PC-3 (cell line): ENCODE measurements around the gene MRPL51. TPM values are rescaled to one million over a fixed set of nuclear protein-coding genes. Genes with fewer than 3 reads are reported as not detected.
"Not testable (repeated sequence)": the region's sequence is repeated elsewhere in the genome, so short reads cannot be mapped to it uniquely, and the experiment has no call there.

ENCODE experiments used
- ATAC-seq: fragments of 200-7000 bp; cut with Tn5 transposase; 2 replicates; pipeline ENCODE4 v1.9.1; 2020; ENCODE audit warnings: mild to moderate bottlenecking, moderate library complexity
- BruUV-seq: library from RNA; stranded (reverse); fragments of 400-500 nt; replicated peaks from 2 replicates; lab custom pipeline; 2021; lab: Mats Ljungman, UMichigan
- CTCF ChIA-PET: fragments of 300-600 bp; sonication (Branson Sonifier 250); formaldehyde crosslinking; loops from one replicate; lab custom pipeline; 2022; ENCODE audit warnings: antibody characterized with exemption; lab: Charles Lee
- POLR2A ChIA-PET: fragments of 300-600 bp; sonication (Branson Sonifier 250); formaldehyde crosslinking; loops from one replicate; lab custom pipeline; 2022; ENCODE audit warnings: antibody characterized with exemption; ENCODE audit not compliant: unreplicated experiment; lab: Charles Lee
- DNase-seq: peaks from one replicate; pipeline ENCODE4 v3.0.0-alpha.2; 2015
- H2AFZ ChIP-seq: fragments of 300-600 bp; sonication (generic); 2 replicates; pipeline ENCODE4 v1.6.0; 2016; ENCODE audit warnings: antibody characterized with exemption, low read length
- H3F3A ChIP-seq: fragments of 300-600 bp; sonication (generic); one replicate; pipeline ENCODE4 v1.6.0; 2017; ENCODE audit warnings: antibody characterized with exemption, low read length, control low read depth, mild to moderate bottlenecking; ENCODE audit not compliant: unreplicated experiment
- H3K27ac ChIP-seq: fragments of 300-600 bp; sonication (generic); 2 replicates; pipeline ENCODE4 v1.5.1; 2016; ENCODE audit warnings: mild to moderate bottlenecking, low read length
- H3K27me3 ChIP-seq: fragments of 300-600 bp; sonication (generic); 2 replicates; pipeline ENCODE4 v1.6.1; 2016; ENCODE audit warnings: low read length, mixed read lengths
- H3K36me3 ChIP-seq: fragments of 300-600 bp; sonication (generic); 2 replicates; pipeline ENCODE4 v1.6.1; 2016; ENCODE audit warnings: low read depth, mixed run types, low read length, mixed read lengths
- H3K4me1 ChIP-seq: fragments of 300-600 bp; sonication (generic); 2 replicates; pipeline ENCODE4 v1.5.1; 2016; ENCODE audit warnings: low read length; ENCODE audit not compliant: insufficient read depth
- H3K4me2 ChIP-seq: fragments of 300-600 bp; sonication (generic); 2 replicates; pipeline ENCODE4 v1.6.0; 2016; ENCODE audit warnings: low read length
- H3K4me3 ChIP-seq: fragments of 300-600 bp; sonication (generic); 2 replicates; pipeline ENCODE4 v1.5.1; 2016; ENCODE audit warnings: mild to moderate bottlenecking, low read length, mixed read lengths
- H3K79me2 ChIP-seq: fragments of 300-600 bp; sonication (generic); 2 replicates; pipeline ENCODE4 v1.6.1; 2017; ENCODE audit warnings: low read length, mixed read lengths
- H3K9ac ChIP-seq: fragments of 300-600 bp; sonication (generic); 2 replicates; pipeline ENCODE4 v1.6.0; 2016; ENCODE audit warnings: mild to moderate bottlenecking, low read length
- H3K9me2 ChIP-seq: fragments of 300-600 bp; sonication (generic); replicated peaks from 2 replicates; pipeline ENCODE4 v1.6.1; 2016; ENCODE audit warnings: mixed run types, low read length, mixed read lengths
- H3K9me3 ChIP-seq: fragments of 300-600 bp; sonication (generic); 2 replicates; pipeline ENCODE4 v1.6.1; 2016; ENCODE audit warnings: low read length, mixed read lengths
- H4K20me1 ChIP-seq: fragments of 300-600 bp; sonication (generic); 2 replicates; pipeline ENCODE4 v1.6.1; 2016; ENCODE audit warnings: low read length, mixed read lengths
- EZH2 ChIP-seq: fragments of 300-600 bp; sonication (generic); IDR thresholded peaks from one replicate; pipeline ENCODE4 v1.6.1; 2017; ENCODE audit warnings: antibody characterized with exemption, mild to moderate bottlenecking, low read length; ENCODE audit not compliant: unreplicated experiment
- EZH2phosphoT487 ChIP-seq: fragments of 300-600 bp; sonication (generic); IDR thresholded peaks from 2 replicates; pipeline ENCODE4 v1.6.1; 2018; ENCODE audit warnings: mild to moderate bottlenecking, antibody characterized with exemption, low read length, borderline replicate concordance
- intact Hi-C: fragments of 100-400 bp; cut with micrococcal nuclease; formaldehyde crosslinking; loops from 2 replicates; pipeline ENCODE4 v1.9.0; 2023
- total RNA-seq: library from RNA; depleted of rRNA; stranded (reverse); fragments of >200 nt; gene quantifications from 2 replicates; pipeline ENCODE4 v1.2.3, GENCODE V29; 2014
- TF ChIP-seq, protein P1 (sequence below): fragments of 300-600 bp; sonication (generic); conservative IDR thresholded peaks from 2 replicates; pipeline ENCODE4 v1.5.1; 2017; ENCODE audit warnings: antibody characterized with exemption, low read depth, mild to moderate bottlenecking, low read length

The MRPL51 gene
- total RNA-seq, 1 experiment from 2014 or later = 157 TPM

DNA sequence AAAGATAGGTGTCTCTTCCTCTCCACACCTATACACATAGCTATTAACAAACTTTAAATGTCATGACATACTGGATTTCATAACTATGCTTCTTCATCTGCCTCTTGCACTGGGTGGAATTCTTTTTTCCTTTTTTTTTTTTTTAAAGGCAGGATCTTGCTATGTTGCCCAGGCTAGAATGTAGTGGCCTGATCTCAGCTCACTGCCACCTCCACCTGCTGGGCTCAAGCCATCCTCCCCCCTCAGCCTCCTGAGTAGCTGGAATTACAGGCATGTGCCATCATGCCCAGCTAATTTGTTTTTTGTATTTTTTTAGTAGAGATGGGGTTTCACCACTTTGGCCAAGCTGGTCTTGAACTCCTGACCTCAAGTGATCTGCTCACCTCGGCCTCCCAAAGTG, 4.8 kb downstream of the MRPL51 start:
- Histone ChIP-seq H3K27me3 (no peaks in the 10 kb centered on the region), H3K27ac (no peak overlapping the region), H3K9me2 (no peaks in the 10 kb centered on the region), H3K36me3 (no peaks in the 10 kb centered on the region; the same call in 1 of the 2 replicates), H3K4me1 (peaks cover 7% of the 10 kb centered on the region; the same call in 1 of the 2 replicates), H3F3A (no peaks in the 10 kb centered on the region), H3K4me3 (no peak overlapping the region), H3K4me2 (no peak overlapping the region), H3K79me2 (peaks cover 18% of the 10 kb centered on the region), H2AFZ (no peak overlapping the region), H4K20me1 (no peaks in the 10 kb centered on the region), H3K9ac (no peak overlapping the region), H3K9me3 (no peaks in the 10 kb centered on the region)
- DNase-seq = no peak
- ATAC-seq = no peak
- TF ChIP-seq, protein P1, sequence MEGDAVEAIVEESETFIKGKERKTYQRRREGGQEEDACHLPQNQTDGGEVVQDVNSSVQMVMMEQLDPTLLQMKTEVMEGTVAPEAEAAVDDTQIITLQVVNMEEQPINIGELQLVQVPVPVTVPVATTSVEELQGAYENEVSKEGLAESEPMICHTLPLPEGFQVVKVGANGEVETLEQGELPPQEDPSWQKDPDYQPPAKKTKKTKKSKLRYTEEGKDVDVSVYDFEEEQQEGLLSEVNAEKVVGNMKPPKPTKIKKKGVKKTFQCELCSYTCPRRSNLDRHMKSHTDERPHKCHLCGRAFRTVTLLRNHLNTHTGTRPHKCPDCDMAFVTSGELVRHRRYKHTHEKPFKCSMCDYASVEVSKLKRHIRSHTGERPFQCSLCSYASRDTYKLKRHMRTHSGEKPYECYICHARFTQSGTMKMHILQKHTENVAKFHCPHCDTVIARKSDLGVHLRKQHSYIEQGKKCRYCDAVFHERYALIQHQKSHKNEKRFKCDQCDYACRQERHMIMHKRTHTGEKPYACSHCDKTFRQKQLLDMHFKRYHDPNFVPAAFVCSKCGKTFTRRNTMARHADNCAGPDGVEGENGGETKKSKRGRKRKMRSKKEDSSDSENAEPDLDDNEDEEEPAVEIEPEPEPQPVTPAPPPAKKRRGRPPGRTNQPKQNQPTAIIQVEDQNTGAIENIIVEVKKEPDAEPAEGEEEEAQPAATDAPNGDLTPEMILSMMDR = no peak
- no peak for TF ChIP-seq EZH2phosphoT487
- TF ChIP-seq EZH2 = no peak
- intact Hi-C loops = no loop called here
- BruUV-seq = no TSS peak
- ChIA-PET CTCF (interaction anchor here (0.7 kb wide), 1 partner anchor 64 kb away, joined by 4 read pairs; no protein-coding TSS in a partner anchor), POLR2A (interaction anchor here (0.7 kb wide), 1 partner anchor 46 kb away, joined by 6 read pairs; the partner anchor contains the start of gene GAPDH)

DNA sequence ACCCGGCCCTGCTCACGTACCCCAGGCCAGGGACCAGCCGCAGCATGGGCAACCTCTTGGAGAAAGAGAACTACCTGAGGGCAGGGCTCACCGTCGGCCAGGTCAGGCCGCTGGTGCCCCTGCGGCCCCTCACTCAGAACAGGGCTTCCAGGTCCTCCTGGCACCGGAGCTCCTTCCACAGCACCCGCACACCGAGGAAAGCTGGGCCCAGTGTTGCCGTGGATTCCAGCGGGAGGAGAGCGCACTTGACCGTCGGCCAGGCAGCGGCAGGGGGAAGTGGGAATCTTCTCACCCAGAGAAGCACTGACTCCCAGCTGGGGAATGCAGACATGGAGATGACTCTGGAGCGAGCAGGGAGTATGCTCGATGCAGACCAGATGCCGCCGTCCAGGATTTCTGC, 14.6 kb downstream of the MRPL51 start:
- DNase-seq (no peak), ATAC-seq (no peak)
- Histone ChIP-seq H3K9me2 (no peaks in the 10 kb centered on the region), H3F3A (no peaks in the 10 kb centered on the region), H3K79me2 (no peaks in the 10 kb centered on the region), H3K4me2 (no peak overlapping the region), H3K27ac (no peak overlapping the region), H3K9ac (no peak overlapping the region), H4K20me1 (no peaks in the 10 kb centered on the region), H3K36me3 (no peaks in the 10 kb centered on the region), H3K4me1 (no peaks in the 10 kb centered on the region), H3K9me3 (no peaks in the 10 kb centered on the region), H3K27me3 (no peaks in the 10 kb centered on the region), H3K4me3 (no peak overlapping the region), H2AFZ (no peak overlapping the region)
- TF ChIP-seq EZH2phosphoT487 (no peak), EZH2 (no peak)
- TF ChIP-seq, protein P1 = no peak
- ChIA-PET CTCF (no interaction called here), POLR2A (no interaction called here)
- no TSS peak for BruUV-seq
- intact Hi-C loops = no loop called here

DNA sequence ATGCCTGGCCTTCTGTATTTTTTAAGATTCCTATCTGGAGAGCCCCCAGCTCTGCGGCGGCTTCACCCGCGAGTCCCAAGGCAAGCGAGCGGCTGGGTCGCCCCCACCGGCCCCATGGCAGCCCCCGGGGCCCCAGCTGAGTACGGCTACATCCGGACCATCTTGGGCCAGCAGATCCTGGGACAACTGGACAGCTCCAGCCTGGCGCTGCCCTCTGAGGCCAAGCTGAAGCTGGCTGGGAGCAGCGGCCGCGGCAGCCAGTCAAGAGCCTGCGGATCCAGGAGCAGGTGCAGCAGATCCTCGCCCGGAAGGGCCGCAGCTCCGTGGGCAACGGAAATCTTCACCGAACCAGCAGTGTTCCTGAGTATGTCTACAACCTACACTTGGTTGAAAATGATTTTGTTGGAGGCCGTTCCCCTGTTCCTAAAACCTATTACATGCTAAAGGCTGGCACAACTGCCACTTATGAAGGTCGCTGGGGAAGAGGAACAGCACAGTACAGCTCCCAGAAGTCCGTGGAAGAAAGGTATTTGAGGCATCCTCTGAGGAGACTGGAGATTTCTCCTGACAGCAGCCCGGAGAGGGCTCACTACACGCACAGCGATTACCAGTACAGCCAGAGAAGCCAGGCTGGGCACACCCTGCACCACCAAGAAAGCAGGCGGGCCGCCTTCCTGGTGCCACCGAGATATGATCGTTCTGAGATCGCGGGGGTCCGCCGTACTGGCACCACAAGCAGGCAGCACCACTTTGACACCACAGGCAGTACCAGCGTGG, 15.3 kb downstream of the MRPL51 start:
- H3K4me2 ChIP-seq, H2AFZ ChIP-seq, H4K20me1 ChIP-seq, H3K27ac ChIP-seq, H3K9me2 ChIP-seq, BruUV-seq, intact Hi-C loops, H3K27me3 ChIP-seq, DNase-seq, H3K79me2 ChIP-seq, CTCF ChIA-PET, H3K9me3 ChIP-seq, H3K36me3 ChIP-seq, H3K4me3 ChIP-seq, H3K9ac ChIP-seq, POLR2A ChIA-PET, ATAC-seq, H3K4me1 ChIP-seq, H3F3A ChIP-seq: not testable (repeated sequence)
